SK-N-SH treated with all-trans-retinoic acid at 6 μM for 48 hours (cell line): Measurements from ENCODE around the gene TAS2R7.

Experiments used
- ATAC-seq: fragments of 200-7000 bp; cut with Tn5 transposase; 3 replicates; pipeline ENCODE4 v1.9.1; 2020; ENCODE audit warnings: mild to moderate bottlenecking, moderate library complexity
- BACH2 ChIP-seq: fragments of 250-450 bp; sonication (Bioruptor Pico); IDR thresholded peaks from 2 replicates; pipeline ENCODE4 v1.9.0; 2021; ENCODE audit warnings: mild to moderate bottlenecking, borderline replicate concordance
- CREB5 ChIP-seq: fragments of 250-450 bp; sonication (Bioruptor Pico); IDR thresholded peaks from 2 replicates; pipeline ENCODE4 v1.5.1; 2020; ENCODE audit warnings: low read depth, mild to moderate bottlenecking, moderate library complexity
- CSDC2 ChIP-seq: fragments of 250-450 bp; sonication (Bioruptor Pico); IDR thresholded peaks from 2 replicates; pipeline ENCODE4 v1.5.0; 2020; ENCODE audit warnings: mild to moderate bottlenecking, moderate library complexity
- CSRNP3 ChIP-seq: fragments of 250-450 bp; sonication (Bioruptor Pico); IDR thresholded peaks from 2 replicates; pipeline ENCODE4 v1.5.1; 2021; ENCODE audit warnings: mild to moderate bottlenecking, moderate library complexity
- ESRRG ChIP-seq: fragments of 250-450 bp; sonication (Bioruptor Pico); IDR thresholded peaks from 2 replicates; pipeline ENCODE4 v1.6.1; 2021; ENCODE audit warnings: mild to moderate bottlenecking
- GLIS3 ChIP-seq: fragments of 250-450 bp; sonication (Bioruptor Pico); IDR thresholded peaks from 2 replicates; pipeline ENCODE4 v1.5.0; 2020; ENCODE audit warnings: mild to moderate bottlenecking, moderate library complexity
- ISL1 ChIP-seq: fragments of 250-450 bp; sonication (Bioruptor Pico); IDR thresholded peaks from 2 replicates; pipeline ENCODE4 v2.1.2; 2022; ENCODE audit warnings: mild to moderate bottlenecking, moderate library complexity
- OSR1 ChIP-seq: fragments of 250-450 bp; sonication (Bioruptor Pico); IDR thresholded peaks from 2 replicates; pipeline ENCODE4 v1.8.0; 2022; ENCODE audit warnings: moderate library complexity, mild to moderate bottlenecking, inconsistent platforms
- PPARA ChIP-seq: fragments of 250-450 bp; sonication (Bioruptor Pico); IDR thresholded peaks from 2 replicates; pipeline ENCODE4 v1.5.0; 2020; ENCODE audit warnings: mild to moderate bottlenecking, borderline replicate concordance
- RARB ChIP-seq: fragments of 250-450 bp; sonication (Bioruptor Pico); IDR thresholded peaks from 2 replicates; pipeline ENCODE4 v1.8.0; 2021; ENCODE audit warnings: mild to moderate bottlenecking, moderate library complexity
- SNAI2 ChIP-seq: fragments of 250-450 bp; sonication (Bioruptor Pico); IDR thresholded peaks from 2 replicates; pipeline ENCODE4 v1.5.0; 2020; ENCODE audit warnings: mild to moderate bottlenecking, moderate library complexity
- TOX ChIP-seq: fragments of 250-450 bp; sonication (Bioruptor Pico); IDR thresholded peaks from 2 replicates; pipeline ENCODE4 v1.8.0; 2021; ENCODE audit warnings: mild to moderate bottlenecking, moderate library complexity, borderline replicate concordance
- TSHZ2 ChIP-seq: fragments of 250-450 bp; sonication (Bioruptor Pico); IDR thresholded peaks from 2 replicates; pipeline ENCODE4 v1.5.0; 2020; ENCODE audit warnings: mild to moderate bottlenecking, moderate library complexity
- ZC3H10 ChIP-seq: fragments of 250-450 bp; sonication (Bioruptor Pico); IDR thresholded peaks from 2 replicates; pipeline ENCODE4 v1.5.1; 2021; ENCODE audit warnings: mild to moderate bottlenecking, moderate library complexity
- ZFP30 ChIP-seq: fragments of 450-650 bp; formaldehyde crosslinking; IDR thresholded peaks from 2 replicates; pipeline ENCODE4 v1.5.0; 2022; ENCODE audit warnings: mild to moderate bottlenecking, moderate library complexity
- ZNF70 ChIP-seq: fragments of 450-650 bp; formaldehyde crosslinking; IDR thresholded peaks from 2 replicates; pipeline ENCODE4 v1.5.0; 2020; ENCODE audit warnings: mild to moderate bottlenecking, moderate library complexity
- ZNF8 ChIP-seq: fragments of 450-650 bp; formaldehyde crosslinking; IDR thresholded peaks from 2 replicates; pipeline ENCODE4 v1.5.0; 2020; ENCODE audit warnings: mild to moderate bottlenecking, moderate library complexity
- TF ChIP-seq, protein P1 (sequence below): fragments of 250-450 bp; sonication (Bioruptor Pico); IDR thresholded peaks from 2 replicates; pipeline ENCODE4 v1.8.0; 2021; ENCODE audit warnings: low read depth, mild to moderate bottlenecking, moderate library complexity, borderline replicate concordance
- TF ChIP-seq, protein P2 (sequence below): fragments of 250-450 bp; sonication (Bioruptor Pico); IDR thresholded peaks from 2 replicates; pipeline ENCODE4 v1.8.0; 2020; ENCODE audit warnings: mild to moderate bottlenecking, moderate library complexity, borderline replicate concordance

TAS2R7 gene

GRCh38 chr12:10847744-10848143 is 45.3 kb upstream of the TAS2R7 start:
- TF ChIP-seq RARB (CRISPR knock-in tag) = no peak
- TF ChIP-seq, protein P1, sequence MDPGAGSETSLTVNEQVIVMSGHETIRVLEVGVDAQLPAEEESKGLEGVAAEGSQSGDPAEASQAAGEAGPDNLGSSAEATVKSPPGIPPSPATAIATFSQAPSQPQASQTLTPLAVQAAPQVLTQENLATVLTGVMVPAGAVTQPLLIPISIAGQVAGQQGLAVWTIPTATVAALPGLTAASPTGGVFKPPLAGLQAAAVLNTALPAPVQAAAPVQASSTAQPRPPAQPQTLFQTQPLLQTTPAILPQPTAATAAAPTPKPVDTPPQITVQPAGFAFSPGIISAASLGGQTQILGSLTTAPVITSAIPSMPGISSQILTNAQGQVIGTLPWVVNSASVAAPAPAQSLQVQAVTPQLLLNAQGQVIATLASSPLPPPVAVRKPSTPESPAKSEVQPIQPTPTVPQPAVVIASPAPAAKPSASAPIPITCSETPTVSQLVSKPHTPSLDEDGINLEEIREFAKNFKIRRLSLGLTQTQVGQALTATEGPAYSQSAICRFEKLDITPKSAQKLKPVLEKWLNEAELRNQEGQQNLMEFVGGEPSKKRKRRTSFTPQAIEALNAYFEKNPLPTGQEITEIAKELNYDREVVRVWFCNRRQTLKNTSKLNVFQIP (CRISPR knock-in tag) = no peak
- TF ChIP-seq BACH2 (CRISPR knock-in tag) = no peak
- no peak for TF ChIP-seq CREB5 (CRISPR knock-in tag)
- ATAC-seq = no peak

DNA sequence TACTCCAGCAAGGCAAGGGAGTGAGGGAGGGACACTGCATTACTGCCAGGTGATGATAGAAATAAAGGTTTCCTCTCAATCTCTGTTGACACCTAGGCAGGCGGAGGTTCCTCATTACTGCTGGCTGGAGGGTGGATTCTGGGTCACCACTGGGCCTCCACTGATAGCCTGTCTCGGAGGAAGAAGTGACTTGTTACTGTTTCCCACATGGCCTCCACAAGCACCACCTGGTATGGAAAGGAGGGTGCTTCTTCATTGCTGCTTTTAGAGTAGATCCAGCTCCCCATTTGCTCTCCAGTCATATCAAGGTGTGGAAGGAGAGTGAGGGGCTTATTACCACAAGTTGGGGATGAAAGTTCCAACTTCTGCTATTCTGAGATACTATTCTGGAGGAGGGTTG is 40.4 kb upstream of the TAS2R7 start:
- no peak for ATAC-seq
- TF ChIP-seq ISL1 (no peak), BACH2 (CRISPR knock-in tag) (no peak), SNAI2 (no peak), TSHZ2 (CRISPR knock-in tag) (no peak), ZFP30 (no peak), ZC3H10 (CRISPR knock-in tag) (no peak), OSR1 (CRISPR knock-in tag) (no peak), RARB (CRISPR knock-in tag) (no peak), CREB5 (CRISPR knock-in tag) (no peak), ZNF70 (CRISPR knock-in tag) (no peak), PPARA (CRISPR knock-in tag) (no peak), ZNF8 (CRISPR knock-in tag) (no peak), ESRRG (CRISPR knock-in tag) (no peak), CSRNP3 (CRISPR knock-in tag) (no peak), GLIS3 (CRISPR knock-in tag) (no peak)
- TF ChIP-seq, protein P2, sequence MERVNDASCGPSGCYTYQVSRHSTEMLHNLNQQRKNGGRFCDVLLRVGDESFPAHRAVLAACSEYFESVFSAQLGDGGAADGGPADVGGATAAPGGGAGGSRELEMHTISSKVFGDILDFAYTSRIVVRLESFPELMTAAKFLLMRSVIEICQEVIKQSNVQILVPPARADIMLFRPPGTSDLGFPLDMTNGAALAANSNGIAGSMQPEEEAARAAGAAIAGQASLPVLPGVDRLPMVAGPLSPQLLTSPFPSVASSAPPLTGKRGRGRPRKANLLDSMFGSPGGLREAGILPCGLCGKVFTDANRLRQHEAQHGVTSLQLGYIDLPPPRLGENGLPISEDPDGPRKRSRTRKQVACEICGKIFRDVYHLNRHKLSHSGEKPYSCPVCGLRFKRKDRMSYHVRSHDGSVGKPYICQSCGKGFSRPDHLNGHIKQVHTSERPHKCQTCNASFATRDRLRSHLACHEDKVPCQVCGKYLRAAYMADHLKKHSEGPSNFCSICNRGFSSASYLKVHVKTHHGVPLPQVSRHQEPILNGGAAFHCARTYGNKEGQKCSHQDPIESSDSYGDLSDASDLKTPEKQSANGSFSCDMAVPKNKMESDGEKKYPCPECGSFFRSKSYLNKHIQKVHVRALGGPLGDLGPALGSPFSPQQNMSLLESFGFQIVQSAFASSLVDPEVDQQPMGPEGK (CRISPR knock-in tag) = no peak
- TF ChIP-seq, protein P1 (CRISPR knock-in tag) = no peak

DNA sequence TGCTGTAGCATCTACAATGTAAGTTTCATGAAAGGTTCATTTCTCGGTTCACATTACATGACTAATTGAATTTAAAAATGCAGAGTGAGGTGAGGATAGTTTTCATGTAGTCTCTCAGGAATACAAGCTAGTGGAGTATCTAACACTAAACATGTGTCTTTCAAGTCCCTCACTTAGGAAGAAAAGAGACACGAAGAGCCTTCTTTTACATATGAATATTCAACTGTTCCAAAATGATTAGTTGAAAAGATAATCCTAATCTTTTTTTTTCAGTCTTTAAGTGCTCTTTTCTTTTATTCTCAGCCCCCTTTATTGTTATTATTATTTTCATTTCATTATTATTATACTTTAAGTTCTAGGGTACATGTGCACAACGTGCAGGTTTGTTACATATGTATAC is 36.0 kb upstream of the TAS2R7 start:
- ATAC-seq = no peak
- TF ChIP-seq TOX (CRISPR knock-in tag) (no peak), ZNF70 (CRISPR knock-in tag) (no peak), TSHZ2 (CRISPR knock-in tag) (no peak), CSDC2 (CRISPR knock-in tag) (no peak)
- TF ChIP-seq, protein P2 (CRISPR knock-in tag) = no peak
